Stimulated activated CD4-positive, alpha-beta T cell treated with anti-CD3 and anti-CD28 coated beads, Interleukin-4, amount 100 ng/mL, for 1 hour (primary cell): ENCODE data around the gene STUB1.

ENCODE experiments used
- DNase-seq: peaks from one replicate; pipeline ENCODE4 v3.0.0-alpha.2; 2020

STUB1 gene

DNA sequence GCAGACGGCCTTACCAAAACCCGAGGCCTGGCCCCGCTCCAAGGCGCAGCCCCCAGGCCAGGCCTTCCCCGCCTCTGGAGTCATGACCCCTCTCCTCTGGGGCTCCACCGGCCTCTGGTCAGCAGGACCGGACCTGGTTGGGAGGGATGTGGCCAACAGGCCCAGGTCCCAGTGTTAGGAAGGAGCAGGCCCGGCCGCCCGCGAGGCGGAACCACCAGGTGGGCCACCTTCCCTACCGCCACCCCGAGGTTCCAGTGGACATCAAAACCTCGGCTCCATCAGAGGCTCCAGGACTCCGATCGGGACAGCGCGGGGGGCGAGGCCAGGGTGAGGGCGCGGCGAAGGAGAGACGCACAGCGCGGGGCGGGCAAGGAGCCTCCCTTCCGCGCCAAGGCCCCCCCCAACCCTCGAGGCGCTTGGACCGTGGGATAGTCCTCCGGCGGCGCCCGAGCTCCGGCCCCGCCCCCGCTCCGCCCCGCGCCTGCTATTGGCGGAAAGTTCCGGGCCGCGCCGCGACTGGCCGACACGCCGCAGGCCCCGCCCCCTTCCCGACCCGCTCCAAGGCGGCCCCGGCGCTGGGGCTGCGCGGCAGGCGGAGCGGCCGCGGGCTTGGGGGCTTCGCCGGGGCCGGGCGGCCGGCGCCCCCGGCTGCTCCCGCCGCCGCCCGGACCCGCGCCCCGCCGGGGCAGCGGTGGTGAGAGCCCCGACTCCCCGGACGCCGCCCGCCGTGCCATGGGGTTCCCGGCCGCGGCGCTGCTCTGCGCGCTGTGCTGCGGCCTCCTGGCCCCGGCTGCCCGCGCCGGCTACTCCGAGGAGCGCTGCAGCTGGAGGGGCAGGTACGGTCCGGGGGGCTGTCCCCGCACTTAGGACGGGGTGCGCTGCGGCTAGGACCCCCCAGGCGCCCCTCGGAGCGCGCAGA is 34.6 kb downstream of the STUB1 start, which contains the start of gene METRN:
Gene METRN (plus strand): TSS at position 561 of the 919 bp plus-strand sequence. CDS start 172 bp downstream, at position 733.
- DNase-seq: peak; percentile 94

DNA sequence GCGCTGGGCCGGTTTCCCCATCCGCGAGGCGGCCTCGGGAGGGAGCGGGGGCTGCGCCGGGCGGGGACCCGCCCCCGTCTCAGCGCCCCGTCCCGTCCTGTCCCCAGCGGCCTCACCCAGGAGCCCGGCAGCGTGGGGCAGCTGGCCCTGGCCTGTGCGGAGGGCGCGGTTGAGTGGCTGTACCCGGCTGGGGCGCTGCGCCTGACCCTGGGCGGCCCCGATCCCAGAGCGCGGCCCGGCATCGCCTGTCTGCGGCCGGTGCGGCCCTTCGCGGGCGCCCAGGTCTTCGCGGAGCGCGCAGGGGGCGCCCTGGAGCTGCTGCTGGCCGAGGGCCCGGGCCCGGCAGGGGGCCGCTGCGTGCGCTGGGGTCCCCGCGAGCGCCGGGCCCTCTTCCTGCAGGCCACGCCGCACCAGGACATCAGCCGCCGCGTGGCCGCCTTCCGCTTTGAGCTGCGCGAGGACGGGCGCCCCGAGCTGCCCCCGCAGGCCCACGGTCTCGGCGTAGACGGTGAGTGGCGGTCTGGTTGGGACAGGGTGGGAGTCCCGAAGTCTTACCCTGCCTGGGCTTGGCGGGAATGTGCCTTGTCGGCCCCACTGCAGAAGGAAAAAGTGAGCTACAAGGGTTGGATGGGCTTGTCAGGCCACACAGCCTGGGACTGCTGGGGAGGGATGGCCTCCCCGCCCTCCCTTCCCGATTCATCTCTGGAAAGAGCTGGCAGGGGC is 35.4 kb downstream of the STUB1 start:
- DNase-seq: no peak

DNA sequence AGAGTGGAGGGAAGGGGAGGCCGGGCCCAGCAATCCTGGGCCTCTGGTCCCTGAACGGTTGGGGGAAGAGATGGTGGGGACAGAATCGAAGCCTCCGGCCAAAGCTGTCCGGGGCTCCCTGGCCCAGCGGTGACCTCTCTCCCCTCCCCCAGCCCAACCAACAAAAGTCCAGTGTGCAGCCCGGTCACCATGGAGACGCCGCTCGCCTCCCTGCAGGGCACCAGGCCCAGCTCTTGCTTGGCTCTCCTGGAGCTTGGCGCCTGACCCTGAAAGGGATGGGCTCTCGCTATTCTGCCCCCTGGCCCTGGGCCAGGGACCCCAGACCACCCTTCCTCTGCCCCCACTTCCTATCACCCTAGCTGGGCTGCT is 36.0 kb downstream of the STUB1 start:
- DNase-seq: no peak

DNA sequence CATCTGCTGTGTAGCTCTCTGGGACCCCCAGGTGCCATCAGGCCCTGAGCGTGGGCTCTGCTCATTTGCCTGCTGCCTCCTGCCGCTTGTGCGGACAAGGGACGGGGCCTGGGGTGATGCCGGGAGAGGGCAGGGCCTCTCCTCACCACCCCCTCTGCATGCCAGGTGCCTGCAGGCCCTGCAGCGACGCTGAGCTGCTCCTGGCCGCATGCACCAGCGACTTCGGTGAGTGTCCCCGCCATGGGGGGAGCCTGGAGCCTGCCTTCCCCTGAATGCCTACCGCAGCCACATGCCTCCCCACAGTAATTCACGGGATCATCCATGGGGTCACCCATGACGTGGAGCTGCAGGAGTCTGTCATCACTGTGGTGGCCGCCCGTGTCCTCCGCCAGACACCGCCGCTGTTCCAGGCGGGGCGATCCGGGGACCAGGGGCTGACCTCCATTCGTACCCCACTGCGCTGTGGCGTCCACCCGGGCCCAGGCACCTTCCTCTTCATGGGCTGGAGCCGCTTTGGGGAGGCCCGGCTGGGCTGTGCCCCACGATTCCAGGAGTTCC is 36.6 kb downstream of the STUB1 start:
- DNase-seq: no peak

DNA sequence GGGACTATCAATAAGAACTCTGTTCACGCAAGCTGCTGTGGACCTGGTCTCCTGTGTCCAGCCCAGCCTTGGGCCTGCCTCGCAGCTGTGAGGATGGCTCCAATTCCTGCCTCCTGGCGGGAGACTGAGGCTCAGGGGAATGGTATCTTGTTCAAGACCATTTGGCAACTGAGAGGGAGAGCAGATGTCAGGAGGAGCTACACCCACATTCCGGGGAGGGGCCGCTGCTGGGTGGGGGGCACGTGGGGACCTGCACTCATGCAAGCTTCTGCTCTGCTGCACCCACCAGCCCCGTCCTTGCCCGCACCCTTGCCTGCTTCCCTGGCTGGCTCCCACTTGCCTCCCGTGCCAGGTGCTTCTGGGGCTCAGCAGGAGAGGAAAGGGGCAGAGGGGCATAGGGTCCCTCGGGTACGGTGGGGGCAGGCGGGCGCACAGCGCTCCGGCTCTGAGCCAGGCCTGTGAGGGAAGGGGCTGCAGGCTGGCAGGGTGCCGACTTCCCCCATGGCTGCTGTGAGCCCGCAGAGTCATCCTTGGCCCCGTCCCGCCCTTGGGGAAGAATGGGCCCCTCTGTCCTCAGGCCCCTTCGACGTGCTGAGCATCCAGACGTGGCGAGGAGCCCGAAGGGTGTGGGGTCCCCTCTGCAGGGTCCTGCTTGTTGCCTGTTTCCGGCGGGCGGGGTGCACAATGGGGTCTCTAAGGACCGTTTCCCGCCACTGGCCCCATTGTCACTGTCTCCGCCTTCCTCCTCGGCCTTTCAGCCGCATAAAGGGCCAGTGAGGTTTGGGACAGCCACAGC is 37.4 kb downstream of the STUB1 start:
- no peak for DNase-seq

DNA sequence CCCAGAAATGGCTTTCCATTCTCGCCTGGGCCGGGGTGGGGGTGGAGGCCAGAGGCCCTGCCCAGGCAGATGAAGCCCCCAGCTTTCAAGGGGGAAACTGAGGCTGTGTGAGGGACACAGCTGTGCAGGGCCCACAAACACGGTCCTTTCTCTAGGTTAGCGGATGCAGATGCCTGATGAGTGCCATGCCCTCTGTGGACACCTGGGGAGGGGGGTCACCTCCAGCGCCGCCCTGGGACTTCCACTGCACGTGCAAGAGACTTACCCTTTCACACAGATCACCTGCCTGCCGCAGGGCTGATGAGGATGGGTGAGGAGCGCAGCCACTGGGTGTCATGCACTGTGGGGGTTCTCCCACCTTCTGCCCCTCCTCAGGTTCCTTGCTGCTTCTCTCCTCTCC is 38.2 kb downstream of the STUB1 start:
- DNase-seq: no peak

DNA sequence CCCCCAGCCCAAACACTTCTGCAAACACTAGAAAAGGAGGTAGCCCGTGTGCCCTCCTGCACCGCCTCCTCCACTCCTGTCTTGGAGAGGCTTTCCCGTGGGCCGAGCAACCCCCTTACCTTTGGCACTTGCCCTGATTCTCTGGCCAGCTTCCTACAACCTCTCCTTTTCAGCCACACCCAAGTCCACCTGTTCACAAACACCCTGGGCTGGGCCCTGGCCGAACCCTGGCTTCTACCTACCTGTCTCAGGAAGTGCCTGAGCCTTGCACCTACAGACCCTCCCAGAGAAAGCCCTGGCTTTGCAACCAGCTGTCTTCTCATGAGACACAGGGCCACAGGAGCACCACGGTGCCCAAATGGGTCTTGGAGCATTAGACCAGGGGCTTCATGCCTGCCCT is 38.7 kb downstream of the STUB1 start:
- no peak for DNase-seq

DNA sequence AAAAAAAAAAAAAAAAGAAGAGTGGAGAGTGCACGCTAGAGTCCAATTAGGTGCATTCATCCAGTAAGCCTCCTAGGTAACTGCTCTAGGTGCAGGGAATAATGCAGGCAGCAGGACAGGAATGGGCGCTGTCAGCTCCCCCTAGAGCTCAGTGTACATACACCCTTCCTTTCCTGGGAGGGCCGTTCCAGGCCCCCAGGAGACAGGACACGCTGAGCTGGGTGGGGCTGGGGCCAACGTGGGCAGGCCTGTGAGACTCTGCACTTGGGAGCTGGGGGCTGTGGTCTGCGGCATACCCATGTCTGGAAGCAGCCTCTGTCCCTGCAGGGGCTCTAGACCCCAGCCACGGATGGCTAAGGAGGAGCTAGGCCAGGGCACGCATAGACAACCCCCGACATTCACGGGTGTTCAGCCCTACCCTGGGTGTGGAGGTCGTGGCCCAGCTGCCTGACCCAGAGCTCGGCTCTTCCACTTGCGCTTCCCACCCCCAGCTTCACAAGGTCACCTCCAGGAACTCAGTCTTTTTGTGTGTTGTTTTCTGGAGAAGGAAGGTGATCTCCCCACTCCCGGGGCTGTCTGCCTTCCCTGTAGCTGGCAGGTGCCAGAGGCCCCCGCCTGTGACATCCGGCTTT is 39.7 kb downstream of the STUB1 start:
- DNase-seq: no peak

DNA sequence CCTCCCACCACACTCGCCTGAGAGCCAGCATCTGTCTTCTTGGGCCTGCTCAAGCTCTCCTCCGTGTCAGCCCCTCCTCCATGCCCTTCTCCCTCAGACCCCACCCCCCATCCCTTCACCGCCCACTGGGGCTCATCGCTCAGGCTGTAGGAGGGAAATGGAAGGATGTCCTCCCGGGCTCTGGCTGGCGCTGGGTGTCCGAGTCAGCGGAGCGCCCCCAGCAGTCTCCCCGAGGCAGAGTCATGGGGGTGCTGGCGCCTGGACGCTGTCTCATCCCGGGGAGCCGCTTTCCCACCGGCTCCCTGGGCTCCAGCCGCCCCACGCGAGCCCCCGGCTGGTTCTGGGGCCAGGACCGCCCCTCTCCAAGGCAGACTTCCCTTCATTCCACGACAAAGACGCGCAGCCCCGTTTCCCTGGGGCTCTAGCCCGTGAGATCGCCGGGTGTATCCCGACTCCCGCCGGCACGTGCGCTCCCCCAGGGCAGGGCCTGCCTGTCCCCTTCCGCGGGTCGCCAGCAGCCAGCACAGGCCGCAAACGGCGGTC is 40.3 kb downstream of the STUB1 start:
- DNase-seq: peak; percentile 35

DNA sequence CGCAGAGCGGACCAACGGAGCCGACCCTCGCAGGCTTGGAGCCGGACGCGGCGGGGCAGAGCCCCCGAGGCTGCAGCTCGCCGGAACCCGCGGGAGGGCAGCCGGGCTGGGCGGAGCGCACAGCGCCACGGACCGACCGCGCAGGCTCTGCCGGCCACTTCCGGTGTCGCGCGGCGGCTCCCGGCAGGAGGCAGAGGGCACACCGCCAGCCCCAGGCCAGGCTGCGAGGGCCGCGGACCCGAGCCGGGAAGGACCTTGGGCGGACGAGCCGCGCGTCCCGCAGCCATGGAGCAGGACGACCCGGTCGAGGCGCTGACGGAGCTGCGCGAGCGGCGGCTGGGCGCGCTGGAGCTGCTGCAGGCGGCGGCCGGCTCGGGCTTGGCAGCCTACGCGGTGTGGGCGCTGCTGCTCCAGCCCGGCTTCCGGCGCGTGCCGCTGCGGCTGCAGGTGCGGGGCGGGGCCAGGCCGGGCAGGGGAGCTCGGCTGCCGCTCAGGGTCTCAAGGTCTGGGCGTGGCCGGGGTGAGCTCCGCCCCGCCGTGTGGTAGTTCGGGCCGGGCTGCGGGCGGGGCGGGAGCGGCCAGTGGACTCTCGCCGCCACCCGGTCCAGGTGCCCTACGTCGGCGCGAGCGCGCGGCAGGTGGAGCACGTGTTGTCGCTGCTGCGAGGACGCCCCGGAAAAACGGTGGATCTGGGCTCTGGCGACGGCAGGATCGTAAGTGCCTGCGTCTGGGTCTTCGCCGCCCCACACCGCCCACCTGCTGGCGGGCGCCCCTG is 41.0 kb downstream of the STUB1 start, which contains the start of gene ANTKMT:
Gene ANTKMT (plus strand): TSS at position 157 of the 775 bp plus-strand sequence. CDS start 129 bp downstream, at position 286.
- peak; percentile 74 for DNase-seq

DNA sequence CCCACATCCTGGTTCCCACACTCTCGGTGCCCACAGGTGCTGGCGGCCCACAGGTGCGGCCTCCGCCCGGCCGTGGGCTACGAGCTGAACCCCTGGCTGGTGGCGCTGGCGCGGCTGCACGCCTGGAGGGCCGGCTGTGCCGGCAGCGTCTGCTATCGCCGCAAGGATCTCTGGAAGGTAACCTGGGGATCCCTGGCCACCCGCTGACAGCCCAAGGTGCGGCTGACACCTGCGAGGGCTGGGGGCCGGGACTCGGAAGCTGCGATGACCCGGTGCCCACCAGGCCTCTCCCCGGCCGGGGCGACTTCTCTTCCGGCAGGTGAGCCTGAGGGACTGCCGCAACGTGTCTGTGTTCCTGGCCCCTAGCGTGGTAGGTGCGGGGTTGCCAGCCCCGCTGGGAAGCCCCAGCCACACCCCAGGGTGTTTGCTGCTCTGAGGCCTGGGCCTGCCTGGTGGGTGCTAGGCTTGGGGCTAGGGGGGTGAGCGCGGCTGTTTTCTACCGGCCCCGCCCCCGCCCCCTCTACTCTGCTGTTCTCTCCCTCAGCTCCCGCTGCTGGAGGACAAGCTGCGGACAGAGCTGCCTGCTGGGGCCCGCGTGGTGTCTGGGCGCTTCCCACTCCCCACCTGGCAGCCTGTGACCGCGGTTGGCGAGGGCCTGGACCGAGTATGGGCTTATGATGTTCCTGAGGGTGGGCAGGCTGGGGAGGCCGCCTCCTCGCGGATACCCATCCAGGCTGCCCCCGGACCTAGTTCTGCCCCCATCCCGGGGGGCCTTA is 41.7 kb downstream of the STUB1 start:
- no peak for DNase-seq

DNA sequence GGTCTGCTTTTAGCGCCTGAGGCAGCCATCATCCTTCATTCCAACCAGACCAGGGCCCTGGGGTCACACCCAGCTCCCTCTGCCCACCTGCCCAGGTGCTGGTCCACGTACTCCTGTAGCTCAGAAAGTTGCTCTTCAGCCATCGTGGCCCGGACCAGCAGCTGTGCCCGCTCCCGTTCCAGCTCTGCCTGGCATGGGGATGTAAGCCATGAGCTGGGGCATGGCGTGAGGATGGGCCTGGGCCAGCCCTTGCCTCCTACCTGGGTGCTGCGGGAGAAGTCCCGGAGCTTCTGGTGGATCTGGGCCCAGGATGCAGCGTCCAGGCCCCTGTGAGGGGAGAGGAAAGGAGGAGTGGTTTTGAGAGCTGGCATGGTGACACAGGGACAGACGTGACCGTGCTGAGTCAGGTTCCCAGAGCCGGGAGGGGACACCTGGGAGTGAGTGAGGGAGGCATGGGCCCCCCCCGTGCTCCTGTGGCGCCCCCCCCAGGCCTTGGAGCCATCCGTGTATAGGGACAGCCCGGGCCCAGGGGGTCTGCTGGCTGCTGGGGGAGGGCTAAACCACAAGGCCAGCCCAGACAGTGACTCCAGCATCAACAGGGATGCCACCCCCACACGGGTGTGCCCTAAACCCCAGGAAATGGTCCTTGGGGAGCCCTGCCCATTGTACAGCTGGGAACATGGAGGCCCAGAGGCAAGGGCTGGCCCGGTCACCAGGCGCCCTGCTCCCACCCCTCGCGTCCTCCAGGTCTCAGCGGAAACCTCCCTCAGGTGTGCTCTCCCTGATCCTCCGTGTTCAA is 42.8 kb downstream of the STUB1 start:
- DNase-seq: no peak

DNA sequence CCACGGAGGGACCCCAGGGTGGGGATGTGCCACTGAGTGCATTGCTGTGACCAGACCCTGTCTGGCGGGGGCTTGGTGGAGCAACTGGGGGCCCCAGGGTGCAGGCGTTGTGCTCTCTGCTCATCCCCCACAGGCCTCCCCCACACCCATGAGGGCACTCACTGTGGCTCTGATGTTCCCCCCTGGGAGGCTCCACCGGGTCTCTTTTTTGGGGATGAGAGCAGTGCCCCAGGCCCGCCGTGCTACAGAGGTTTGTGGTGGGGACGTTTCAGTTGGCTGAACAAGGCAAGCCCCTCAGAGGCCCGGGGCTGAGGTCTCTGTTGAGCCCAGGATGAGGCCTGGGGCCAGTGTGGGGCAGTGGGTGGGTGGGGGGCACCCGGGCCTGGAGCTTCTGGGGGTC is 43.5 kb downstream of the STUB1 start:
- no peak for DNase-seq

DNA sequence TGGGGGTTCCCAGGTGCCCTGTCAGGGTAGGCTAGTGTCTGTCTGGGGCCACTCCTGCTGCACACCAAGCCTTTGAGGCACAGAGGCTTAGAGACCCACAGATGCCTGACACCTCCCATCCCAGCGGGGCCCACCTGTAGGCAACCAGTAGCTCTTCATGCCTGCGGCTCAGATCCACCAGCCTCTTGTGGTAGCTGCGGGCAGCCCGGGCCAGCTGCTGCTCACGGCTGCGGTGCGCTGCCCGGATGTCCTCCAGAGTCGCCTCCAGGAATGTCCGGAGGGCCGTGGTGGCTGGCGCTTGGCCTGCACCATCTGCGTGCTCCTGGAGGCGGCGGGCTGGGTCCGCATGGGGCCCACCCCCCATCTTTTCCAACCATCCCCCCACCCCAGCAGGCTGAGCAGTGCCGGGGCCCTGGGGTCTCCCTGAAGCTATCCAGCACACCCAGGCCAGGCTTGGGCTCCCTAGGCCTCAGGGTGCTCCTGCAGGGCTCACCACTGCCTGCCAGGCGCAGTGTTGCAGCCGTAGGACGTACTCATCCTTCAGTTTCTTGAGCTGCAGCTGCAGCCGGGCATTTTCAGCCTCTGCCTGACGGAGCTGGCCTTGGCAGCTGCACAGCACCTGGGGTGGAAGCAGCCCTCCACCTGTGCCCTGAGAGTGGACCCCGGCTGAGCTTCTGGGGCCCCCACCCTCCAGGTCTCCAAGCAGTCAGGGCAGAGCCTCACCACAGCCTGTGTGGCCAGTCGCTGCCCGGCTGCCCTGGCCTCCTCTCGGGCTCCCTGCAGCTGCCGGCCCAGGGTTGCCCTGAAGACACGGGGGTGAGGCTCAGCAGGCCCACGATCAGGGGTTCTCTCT is 44.2 kb downstream of the STUB1 start:
- DNase-seq: no peak

DNA sequence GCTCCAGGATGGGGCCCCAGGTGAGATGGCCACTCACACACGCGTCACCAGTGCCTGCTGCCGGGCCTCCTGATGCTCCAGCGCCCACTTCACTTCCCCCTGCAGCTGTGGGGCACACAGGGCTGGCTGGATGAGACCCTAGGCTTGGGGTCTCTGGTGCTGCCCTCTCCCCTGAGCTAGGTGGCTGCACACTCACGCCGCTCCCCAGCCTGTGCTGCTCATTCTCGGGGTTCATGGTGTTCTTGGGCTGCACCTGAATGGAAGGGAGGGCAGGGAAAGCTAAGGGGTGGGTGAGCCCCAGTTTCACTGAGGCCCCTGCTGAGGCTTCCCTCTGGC is 44.8 kb downstream of the STUB1 start:
- no peak for DNase-seq

DNA sequence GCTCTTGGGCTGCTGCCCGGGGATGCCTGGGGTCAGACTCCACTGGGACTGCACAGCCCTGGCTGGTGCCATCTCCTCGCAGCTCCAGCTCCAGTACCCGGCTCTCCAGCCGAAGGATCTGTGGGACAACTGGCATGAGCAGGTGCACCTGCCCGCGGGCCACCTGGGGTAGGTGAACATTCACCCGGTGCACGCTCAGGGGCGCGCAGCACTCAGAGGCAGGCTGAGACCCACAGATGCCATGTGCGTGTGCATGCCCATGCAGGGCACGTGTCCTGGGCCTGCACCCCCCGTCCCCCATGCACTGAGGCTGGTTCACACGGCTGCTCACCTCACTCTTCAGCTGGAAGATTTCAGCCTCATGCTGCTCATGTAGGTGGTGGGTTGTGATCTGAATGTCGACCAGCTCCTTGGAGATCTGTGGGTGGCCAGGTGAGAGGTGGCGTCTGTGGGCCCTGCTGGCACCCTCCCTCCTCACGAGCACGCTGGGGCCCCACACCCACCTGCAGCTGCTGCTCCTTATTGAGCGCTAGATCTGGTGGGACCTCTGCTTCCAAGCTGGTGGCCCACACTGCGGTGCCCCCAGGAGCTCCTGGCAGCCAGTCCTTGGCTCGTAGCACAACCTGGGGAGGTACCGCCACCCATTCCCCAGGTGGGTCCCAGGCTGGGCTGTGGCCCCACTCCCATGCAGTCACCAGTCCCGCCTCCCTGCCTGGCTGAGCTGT is 45.4 kb downstream of the STUB1 start:
- DNase-seq: no peak

DNA sequence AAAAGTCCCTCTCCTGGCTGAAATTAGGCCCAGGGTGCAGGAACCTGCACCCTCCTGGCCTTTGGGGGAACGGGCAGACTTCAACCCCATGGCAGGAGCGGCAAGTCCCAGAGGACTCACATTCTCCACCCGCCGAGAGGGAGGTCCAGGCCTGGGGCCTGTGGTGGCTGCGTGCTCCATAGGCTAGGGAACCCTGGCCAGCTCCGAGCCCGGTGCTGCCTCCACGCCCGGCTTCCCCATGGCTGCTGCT is 45.9 kb downstream of the STUB1 start:
- DNase-seq: no peak
